GM18499 (cell line): ENCODE data around the gene CCDC91.
"Not testable (repeated sequence)": the region's sequence is repeated elsewhere in the genome, so short reads cannot be mapped to it uniquely, and the experiment has no call there.

Experiments
- ATAC-seq: cut with Tn5 transposase; IDR thresholded peaks from one replicate; pipeline ENCODE4 v1.9.1; 2021; ENCODE audit warnings: moderate number of reproducible peaks; ENCODE audit not compliant: insufficient read depth, unreplicated experiment

The CCDC91 gene

DNA sequence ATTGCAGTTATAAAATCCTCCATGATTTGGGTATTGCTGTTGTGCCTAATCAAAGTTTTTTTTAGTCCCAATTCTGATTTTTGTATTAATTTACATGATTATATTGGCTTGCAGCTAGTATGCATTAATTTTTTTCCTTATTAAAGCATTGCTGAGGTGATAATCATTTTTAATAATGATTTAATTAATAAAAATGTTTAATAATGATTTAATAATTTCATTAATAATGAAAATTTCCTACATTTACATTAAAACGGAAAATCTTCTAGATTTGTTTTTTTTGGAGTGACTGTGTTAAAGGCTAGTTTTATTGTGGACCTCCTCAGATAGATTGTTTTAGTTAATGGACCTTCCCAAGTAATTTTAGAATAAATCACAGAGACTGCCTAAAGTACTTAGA is 79.6 kb downstream of the CCDC91 start:
- no peak for ATAC-seq

- ATAC-seq, result no peak
Measured at GRCh38 chr12:28278499-28278898, 88.2 kb downstream of the CCDC91 start.

GRCh38 chr12:28278960-28279359 is 88.7 kb downstream of the CCDC91 start:
- ATAC-seq, result no peak

- ATAC-seq, result no peak
Measured at GRCh38 chr12:28286352-28286751, 96.1 kb downstream of the CCDC91 start.

DNA sequence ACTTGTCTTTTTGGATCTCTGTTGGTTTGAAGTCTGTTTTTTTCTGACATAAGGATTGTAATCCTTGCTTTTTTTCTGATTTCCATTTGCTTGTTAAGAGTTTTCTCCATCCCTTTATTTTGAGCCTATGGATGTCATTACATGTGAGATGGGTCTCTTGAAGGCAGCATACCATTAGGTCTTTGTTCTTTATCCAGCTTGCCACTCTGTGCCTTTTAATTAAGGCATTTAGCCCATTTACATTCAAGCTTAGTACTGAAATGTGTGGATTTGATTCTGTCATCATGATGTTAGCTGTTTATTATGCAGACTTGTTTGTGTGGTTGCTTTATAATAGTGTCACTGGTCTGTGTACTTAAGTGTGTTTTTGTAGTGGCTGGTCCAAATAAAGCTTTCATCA is 100.0 kb downstream of the CCDC91 start:
- ATAC-seq, result no peak

GRCh38 chr12:28292699-28293098 is 102.4 kb downstream of the CCDC91 start:
- ATAC-seq, result no peak

- ATAC-seq, result no peak
Measured at GRCh38 chr12:28294300-28294699, 104.0 kb downstream of the CCDC91 start.

GRCh38 chr12:28296287-28296686 is 106.0 kb downstream of the CCDC91 start:
- no peak for ATAC-seq

GRCh38 chr12:28303192-28303591 is 112.9 kb downstream of the CCDC91 start:
- no peak for ATAC-seq

- ATAC-seq, result no peak
Measured at GRCh38 chr12:28306535-28306934, 116.3 kb downstream of the CCDC91 start.

DNA sequence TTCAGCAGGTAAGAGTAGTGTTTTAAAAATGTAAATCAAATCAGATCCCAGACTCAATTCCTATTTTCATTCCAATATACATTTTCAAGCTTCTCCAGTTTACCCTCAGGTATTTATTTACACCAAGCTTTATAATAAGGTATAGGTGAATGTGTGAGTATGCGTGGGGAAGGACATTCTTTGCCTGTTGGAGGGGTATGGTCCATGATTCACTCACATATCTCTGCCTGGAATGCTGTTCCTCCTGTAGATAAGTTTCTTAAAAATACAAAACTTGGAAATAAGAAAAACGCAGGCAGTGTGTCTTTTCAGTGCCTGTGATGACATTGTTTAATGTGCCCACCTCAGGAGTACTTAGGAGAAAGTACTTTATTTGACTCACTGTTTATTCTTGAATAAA is 118.6 kb downstream of the CCDC91 start:
- no peak for ATAC-seq

DNA sequence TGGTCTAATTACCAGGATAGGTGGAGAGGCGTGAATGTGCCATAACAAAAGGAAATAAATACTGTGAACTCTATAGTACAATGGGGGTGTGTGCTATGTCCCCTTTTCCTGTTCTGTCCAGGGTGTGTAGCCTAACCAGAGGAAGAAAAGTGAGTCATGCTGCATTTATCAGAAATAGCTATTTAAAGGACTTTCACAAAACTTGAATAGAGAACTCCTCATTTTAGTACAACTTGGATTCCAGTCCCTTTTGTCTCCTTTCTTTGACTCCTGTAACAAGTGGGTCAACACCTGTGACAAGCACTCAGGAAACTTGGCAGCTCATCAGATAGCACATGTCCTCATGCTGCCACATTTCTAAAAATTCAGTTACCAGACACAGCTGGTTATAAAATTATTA is 123.4 kb downstream of the CCDC91 start:
- no peak for ATAC-seq

GRCh38 chr12:28316049-28316448 is 125.8 kb downstream of the CCDC91 start:
- ATAC-seq, result no peak

GRCh38 chr12:28318273-28318672 is 128.0 kb downstream of the CCDC91 start:
- ATAC-seq, result no peak

DNA sequence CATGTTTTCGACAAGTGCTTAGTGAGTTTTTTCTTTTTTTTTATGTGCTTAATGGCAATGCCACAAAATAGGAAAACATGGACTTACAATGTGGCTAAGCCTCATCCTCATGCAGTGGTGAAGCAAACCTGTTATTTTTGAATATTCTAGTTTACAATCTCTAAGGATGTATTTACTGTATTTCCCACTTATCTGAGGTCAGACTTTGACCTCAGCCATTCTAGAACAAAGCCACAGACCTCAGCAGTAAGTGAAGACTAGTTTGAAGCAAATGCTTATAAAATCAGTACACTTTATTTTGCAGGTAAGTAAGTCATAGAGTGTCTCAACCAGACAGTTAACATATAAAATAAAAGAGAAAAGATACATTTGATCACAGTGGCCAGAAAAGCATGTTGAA is 130.1 kb downstream of the CCDC91 start:
- no peak for ATAC-seq

GRCh38 chr12:28327722-28328121 is 137.5 kb downstream of the CCDC91 start:
- ATAC-seq, result no peak

DNA sequence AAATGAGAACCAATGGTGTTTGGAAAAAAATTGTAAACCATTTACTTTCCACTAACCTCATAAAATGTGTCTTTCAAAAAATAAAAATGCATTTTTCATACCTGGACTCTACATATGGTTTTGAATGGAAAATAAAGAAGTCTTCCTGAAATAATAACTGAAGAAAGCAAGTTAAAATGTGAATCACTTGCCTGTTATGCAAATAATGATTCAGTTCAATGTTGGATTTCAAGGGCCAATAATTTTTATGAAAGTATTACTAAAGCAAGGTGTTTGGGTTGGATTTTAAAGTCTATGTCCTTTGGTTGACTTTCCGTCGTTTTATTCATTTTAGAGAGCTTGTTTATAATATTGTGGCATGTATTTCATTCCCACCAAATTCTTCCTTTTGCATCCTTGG is 138.7 kb downstream of the CCDC91 start:
- ATAC-seq, result no peak

GRCh38 chr12:28329727-28330126 is 139.5 kb downstream of the CCDC91 start:
- not testable (repeated sequence) for ATAC-seq

DNA sequence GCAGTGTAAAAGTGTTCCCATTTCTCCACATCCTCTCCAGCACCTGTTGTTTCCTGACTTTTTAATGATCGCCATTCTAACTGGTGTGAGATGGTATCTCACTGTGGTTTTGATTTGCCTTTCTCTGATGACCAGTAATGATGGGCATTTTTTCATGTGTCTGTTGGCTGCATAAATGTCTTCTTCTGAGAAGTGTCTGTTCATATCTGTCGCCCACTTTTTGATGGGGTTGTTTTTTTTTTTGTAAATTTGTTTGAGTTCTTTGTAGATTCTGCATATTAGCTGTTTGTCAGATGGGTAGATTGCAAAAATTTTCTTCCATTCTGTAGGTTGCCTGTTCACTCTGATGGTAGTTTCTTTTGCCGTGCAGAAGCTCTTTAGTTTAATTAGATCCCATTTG is 140.0 kb downstream of the CCDC91 start:
- not testable (repeated sequence) for ATAC-seq

GRCh38 chr12:28331130-28331529 is 140.9 kb downstream of the CCDC91 start:
- no peak for ATAC-seq

GRCh38 chr12:28340261-28341045 is 150.2 kb downstream of the CCDC91 start:
- ATAC-seq, result no peak

DNA sequence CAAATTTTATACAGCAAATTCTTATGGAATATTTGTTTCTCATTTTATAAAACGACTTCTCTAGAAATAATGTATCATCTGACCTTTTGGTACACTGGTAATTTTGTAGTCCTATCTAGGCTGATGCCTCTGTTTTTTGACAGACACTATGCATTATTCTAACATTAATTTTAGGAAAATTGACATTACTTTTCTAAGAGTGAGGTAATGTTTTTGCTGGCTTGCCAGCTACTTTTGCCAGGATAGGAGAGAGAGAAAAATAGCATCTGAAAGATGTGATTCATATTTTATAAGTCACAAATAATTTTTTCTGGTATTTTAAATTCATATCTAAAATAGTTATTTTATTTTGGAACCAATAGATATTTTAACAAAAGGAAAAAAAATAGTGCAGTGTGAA is 153.5 kb downstream of the CCDC91 start:
- ATAC-seq, result no peak
